OCI-LY1 (cell line): ENCODE results near the gene C4B.

Experiments
- CTCF ChIP-seq: fragments of 200-600 bp; sonication (generic), shearing (Covaris generic); IDR thresholded peaks from 2 replicates; pipeline ENCODE4 v1.5.1; 2017; ENCODE audit warnings: mild to moderate bottlenecking, antibody characterized with exemption, low read length, moderate library complexity, mixed read lengths
- EZH2 ChIP-seq: fragments of 200-600 bp; sonication (generic), shearing (Covaris generic); IDR thresholded peaks from 2 replicates; pipeline ENCODE4 v1.8.0; 2017; ENCODE audit warnings: borderline replicate concordance, mixed run types, mild to moderate bottlenecking, antibody characterized with exemption, low read length, moderate library complexity, mixed read lengths

GRCh38 chr6:32075781-32076180, 61.2 kb downstream of the C4B start:
- TF ChIP-seq CTCF (no peak), EZH2 (no peak)
